ENCODE measurements around the gene STAT5A.

The STAT5A gene

GRCh38 chr17:42282478-42283080, 5.7 kb upstream of the STAT5A start:
- DNase-seq (ENCODE audit: low read depth in 1 of 2, low spot score in 1 of 2): no peak
- TF ChIP-seq GABPA (IDR thresholded peaks at IDR 0.05; ENCODE audit: low read depth): no peak
- Histone ChIP-seq H3K27ac (replicated peaks) (no peak overlapping the region), H3K4me3 (replicated peaks; ENCODE audit: insufficient read depth, low read length) (no peak overlapping the region), H3K27me3 (ENCODE audit: insufficient read depth, poor library complexity, severe bottlenecking) (no peaks in the 10 kb centered on the region)

- no peak for DNase-seq (ENCODE audit: low read depth in 1 of 2, low spot score in 1 of 2)
- TF ChIP-seq REST (IDR thresholded peaks at IDR 0.05; ENCODE audit: insufficient replicate concordance, low read depth) (no peak), SPI1 (IDR thresholded peaks at IDR 0.05; ENCODE audit: borderline replicate concordance, low read depth) (no peak), GABPA (IDR thresholded peaks at IDR 0.05; ENCODE audit: low read depth) (no peak), POLR2AphosphoS5 (IDR thresholded peaks at IDR 0.05; ENCODE audit: low read depth) (no peak)
- TF ChIP-seq, protein P1, sequence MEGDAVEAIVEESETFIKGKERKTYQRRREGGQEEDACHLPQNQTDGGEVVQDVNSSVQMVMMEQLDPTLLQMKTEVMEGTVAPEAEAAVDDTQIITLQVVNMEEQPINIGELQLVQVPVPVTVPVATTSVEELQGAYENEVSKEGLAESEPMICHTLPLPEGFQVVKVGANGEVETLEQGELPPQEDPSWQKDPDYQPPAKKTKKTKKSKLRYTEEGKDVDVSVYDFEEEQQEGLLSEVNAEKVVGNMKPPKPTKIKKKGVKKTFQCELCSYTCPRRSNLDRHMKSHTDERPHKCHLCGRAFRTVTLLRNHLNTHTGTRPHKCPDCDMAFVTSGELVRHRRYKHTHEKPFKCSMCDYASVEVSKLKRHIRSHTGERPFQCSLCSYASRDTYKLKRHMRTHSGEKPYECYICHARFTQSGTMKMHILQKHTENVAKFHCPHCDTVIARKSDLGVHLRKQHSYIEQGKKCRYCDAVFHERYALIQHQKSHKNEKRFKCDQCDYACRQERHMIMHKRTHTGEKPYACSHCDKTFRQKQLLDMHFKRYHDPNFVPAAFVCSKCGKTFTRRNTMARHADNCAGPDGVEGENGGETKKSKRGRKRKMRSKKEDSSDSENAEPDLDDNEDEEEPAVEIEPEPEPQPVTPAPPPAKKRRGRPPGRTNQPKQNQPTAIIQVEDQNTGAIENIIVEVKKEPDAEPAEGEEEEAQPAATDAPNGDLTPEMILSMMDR (IDR thresholded peaks at IDR 0.05; ENCODE audit: insufficient read depth, low read length): no peak
- Histone ChIP-seq H3K4me3 (replicated peaks; ENCODE audit: insufficient read depth, low read length) (no peak overlapping the region), H3K27me3 (ENCODE audit: insufficient read depth, poor library complexity, severe bottlenecking) (no peaks in the 10 kb centered on the region), H3K27ac (replicated peaks) (no peak overlapping the region)
Observed at GRCh38 chr17:42283241-42284023, 4.9 kb upstream of the STAT5A start.

GRCh38 chr17:42284024-42284369, 4.3 kb upstream of the STAT5A start:
- DNase-seq (ENCODE audit: low read depth in 1 of 2, low spot score in 1 of 2): no peak
- H3K27me3 ChIP-seq (ENCODE audit: insufficient read depth, poor library complexity, severe bottlenecking): no peaks in the 10 kb centered on the region
- H3K27ac ChIP-seq (replicated peaks): no peak overlapping the region
- no peak overlapping the region for H3K4me3 ChIP-seq (replicated peaks; ENCODE audit: insufficient read depth, low read length)
- TF ChIP-seq, protein P1 (IDR thresholded peaks at IDR 0.05; ENCODE audit: insufficient read depth, low read length): no peak
- TF ChIP-seq POLR2AphosphoS5 (IDR thresholded peaks at IDR 0.05; ENCODE audit: low read depth): no peak
- TF ChIP-seq SPI1 (IDR thresholded peaks at IDR 0.05; ENCODE audit: borderline replicate concordance, low read depth): no peak
- TF ChIP-seq GABPA (IDR thresholded peaks at IDR 0.05; ENCODE audit: low read depth): no peak
- TF ChIP-seq REST (IDR thresholded peaks at IDR 0.05; ENCODE audit: insufficient replicate concordance, low read depth): no peak

DNA sequence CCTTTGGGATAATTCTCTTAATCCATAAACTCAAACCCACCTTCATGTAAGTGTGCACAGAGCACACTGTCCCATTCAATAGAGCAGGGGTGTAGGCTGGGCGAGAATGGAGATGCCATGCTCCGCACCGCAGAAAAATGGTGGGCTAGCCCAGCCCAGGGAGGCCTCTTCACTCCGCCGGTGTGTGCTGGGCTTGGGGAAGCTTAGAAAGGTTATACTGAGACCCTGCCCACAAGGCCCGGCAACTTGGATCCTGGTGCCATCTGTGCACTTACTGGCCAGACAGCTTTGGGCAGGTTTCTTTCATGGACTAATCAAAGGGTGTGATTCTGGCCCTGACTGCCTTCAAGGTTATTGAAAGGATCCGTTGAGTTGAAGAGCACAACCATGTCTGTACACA, 3.7 kb upstream of the STAT5A start:
- no peak overlapping the region for H3K27ac ChIP-seq (replicated peaks)
- DNase-seq (ENCODE audit: low read depth in 1 of 2, low spot score in 1 of 2): no peak
- no peaks in the 10 kb centered on the region for H3K27me3 ChIP-seq (ENCODE audit: insufficient read depth, poor library complexity, severe bottlenecking)
- no peak overlapping the region for H3K4me3 ChIP-seq (replicated peaks; ENCODE audit: insufficient read depth, low read length)
- TF ChIP-seq, protein P1 (IDR thresholded peaks at IDR 0.05; ENCODE audit: insufficient read depth, low read length): no peak
- no peak for TF ChIP-seq GABPA (IDR thresholded peaks at IDR 0.05; ENCODE audit: low read depth)
